ENCODE data around the gene CAPN11.

DNA sequence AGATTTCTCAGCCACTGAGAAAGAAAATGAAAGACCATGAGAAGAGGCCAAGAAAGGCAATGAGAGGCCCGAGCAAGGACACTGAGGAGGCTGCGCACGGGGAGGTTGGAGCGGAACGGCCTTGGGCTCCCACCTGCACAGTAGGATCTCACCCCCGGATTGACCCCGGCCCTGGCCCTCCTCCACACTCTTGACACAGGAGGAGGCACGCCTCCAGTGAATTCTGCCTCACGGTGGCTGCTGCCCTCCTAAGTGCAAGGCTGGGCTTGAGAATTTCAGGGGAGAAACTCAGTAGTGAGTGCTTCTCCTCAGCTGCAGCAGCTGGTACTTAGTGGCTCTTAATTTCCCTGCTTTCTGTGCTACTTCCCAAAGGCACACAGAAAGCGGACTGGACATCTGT is 49.4 kb upstream of the CAPN11 start:
- TF ChIP-seq, protein P1, sequence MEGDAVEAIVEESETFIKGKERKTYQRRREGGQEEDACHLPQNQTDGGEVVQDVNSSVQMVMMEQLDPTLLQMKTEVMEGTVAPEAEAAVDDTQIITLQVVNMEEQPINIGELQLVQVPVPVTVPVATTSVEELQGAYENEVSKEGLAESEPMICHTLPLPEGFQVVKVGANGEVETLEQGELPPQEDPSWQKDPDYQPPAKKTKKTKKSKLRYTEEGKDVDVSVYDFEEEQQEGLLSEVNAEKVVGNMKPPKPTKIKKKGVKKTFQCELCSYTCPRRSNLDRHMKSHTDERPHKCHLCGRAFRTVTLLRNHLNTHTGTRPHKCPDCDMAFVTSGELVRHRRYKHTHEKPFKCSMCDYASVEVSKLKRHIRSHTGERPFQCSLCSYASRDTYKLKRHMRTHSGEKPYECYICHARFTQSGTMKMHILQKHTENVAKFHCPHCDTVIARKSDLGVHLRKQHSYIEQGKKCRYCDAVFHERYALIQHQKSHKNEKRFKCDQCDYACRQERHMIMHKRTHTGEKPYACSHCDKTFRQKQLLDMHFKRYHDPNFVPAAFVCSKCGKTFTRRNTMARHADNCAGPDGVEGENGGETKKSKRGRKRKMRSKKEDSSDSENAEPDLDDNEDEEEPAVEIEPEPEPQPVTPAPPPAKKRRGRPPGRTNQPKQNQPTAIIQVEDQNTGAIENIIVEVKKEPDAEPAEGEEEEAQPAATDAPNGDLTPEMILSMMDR (IDR thresholded peaks at IDR 0.05; ENCODE audit: low read depth, low read length, missing input control) = no peak
- TF ChIP-seq JUND (IDR thresholded peaks at IDR 0.05) (no peak), REST (IDR thresholded peaks at IDR 0.05) (no peak), ATF3 (IDR thresholded peaks at IDR 0.05) (no peak), EGR1 (IDR thresholded peaks at IDR 0.05; ENCODE audit: low read depth in 2 of 2) (no peak), FOXA1 (IDR thresholded peaks at IDR 0.05) (no peak), RXRA (IDR thresholded peaks at IDR 0.05) (no peak), RAD21 (IDR thresholded peaks at IDR 0.05) (no peak)

All from liver (tissue), 3 donors.